Activated naive CD4-positive, alpha-beta T cell (primary cell): ENCODE data around the gene PTBP3.
"Not testable (repeated sequence)": the region's sequence is repeated elsewhere in the genome, so short reads cannot be mapped to it uniquely, and the experiment has no call there.

Source experiments
- DNase-seq, 4 experiments: peaks; one replicate each; lab custom pipeline; 2025; lab: John Stamatoyannopoulos, UW

Gene PTBP3

GRCh38 chr9:112268413-112268812 lies 65.0 kb downstream of the PTBP3 start:
- no peak for DNase-seq

GRCh38 chr9:112267086-112267485 lies 66.3 kb downstream of the PTBP3 start:
- DNase-seq: not testable (repeated sequence)

DNA sequence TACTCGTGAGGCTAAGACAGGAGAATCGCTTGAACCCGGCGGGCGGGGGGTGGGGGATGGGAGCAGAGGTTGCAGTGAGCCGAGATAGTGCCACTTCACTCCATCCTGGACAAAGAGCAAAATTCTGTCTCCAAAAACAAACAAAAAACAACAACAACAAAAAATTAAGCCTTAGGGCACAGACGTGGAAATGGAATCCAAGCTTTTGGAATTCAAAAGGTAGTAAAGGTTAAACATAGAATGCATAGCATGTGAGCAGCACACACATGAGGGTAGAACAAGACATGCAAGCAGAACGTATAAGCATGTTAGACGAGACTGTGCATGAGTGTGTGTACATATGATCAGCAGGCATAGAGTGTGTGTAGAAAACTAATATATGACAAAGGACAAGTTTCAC lies 68.0 kb downstream of the PTBP3 start:
- no peak for DNase-seq

GRCh38 chr9:112262577-112262976 lies 70.8 kb downstream of the PTBP3 start:
- no peak for DNase-seq

- DNase-seq: no peak
Measured at GRCh38 chr9:112261133-112261532, 72.3 kb downstream of the PTBP3 start.

GRCh38 chr9:112258106-112258505 lies 75.3 kb downstream of the PTBP3 start:
- DNase-seq: no peak

DNA sequence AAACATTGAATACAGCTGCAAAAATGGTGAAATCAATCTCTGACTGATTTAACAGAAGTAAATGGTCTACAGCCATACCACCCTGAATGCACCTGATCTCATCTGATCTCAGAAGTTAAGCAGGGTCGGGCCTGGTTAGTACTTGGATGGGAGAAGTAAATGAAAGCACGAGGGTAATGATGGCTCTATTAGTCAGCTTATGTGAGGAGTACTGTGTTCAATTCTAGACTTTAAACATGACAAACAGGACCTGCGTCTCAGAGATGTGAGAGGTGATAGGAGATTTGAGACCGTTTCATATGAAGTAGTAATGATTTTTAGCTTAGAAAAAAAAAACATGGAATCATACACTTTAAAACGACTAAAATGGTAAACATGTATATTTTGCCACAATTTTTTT lies 81.2 kb downstream of the PTBP3 start:
- DNase-seq: no peak

- DNase-seq: no peak
Measured at GRCh38 chr9:112249277-112249676, 84.1 kb downstream of the PTBP3 start.

DNA sequence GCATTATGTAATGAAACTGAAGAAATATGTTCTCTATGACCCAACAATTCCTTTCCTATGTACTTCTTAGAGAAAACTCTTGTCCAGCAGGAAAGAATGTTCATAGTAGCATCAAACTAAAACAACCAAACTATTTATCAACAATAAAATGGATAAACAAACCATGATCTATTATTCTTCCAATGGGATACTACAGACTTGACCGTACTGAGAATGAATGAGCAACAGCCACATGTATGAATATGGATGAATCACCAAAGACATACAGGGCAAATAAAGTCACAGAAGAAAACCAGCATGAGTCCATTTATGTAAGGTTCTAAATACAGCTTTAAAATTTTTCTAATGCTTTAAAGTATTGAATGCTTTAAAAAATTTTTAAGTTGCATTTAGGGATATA lies 84.7 kb downstream of the PTBP3 start:
- no peak for DNase-seq

DNA sequence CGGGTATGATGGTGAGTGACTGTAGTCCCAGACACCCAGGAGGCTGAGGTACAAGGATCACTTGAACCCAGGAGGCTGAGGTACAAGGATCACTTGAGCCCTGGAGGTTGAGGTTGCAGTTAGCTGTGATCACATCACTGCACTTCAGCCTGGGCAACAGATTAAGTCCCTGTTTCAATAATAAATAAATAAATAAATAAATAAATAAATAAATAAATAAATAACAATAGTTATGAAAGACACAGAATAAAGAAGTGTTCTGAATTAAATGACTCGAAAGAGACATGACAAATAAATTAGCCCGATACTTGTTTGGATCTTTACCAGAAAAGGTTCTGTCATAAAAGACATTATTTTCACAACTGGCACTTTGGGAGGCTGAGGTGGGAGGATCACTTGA lies 86.3 kb downstream of the PTBP3 start:
- no peak for DNase-seq

DNA sequence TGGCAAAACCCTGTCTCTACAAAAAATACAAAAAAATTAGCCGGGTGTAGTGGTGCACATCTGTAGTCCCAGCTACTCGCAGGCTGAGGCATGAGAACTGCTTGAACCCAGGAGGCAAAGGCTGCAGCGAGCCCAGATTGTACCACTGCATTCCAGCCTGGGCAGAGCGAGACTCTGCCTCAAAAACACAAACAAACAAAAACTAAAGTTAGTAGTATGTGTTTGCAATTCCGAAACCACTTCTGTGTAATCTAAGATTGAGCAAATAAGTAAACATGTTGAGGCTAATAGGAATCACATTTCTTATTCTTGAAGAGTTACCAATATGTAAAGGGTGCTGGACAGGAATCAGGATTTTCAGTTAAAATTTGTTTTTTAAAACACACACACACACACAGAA lies 88.3 kb downstream of the PTBP3 start:
- DNase-seq: no peak

DNA sequence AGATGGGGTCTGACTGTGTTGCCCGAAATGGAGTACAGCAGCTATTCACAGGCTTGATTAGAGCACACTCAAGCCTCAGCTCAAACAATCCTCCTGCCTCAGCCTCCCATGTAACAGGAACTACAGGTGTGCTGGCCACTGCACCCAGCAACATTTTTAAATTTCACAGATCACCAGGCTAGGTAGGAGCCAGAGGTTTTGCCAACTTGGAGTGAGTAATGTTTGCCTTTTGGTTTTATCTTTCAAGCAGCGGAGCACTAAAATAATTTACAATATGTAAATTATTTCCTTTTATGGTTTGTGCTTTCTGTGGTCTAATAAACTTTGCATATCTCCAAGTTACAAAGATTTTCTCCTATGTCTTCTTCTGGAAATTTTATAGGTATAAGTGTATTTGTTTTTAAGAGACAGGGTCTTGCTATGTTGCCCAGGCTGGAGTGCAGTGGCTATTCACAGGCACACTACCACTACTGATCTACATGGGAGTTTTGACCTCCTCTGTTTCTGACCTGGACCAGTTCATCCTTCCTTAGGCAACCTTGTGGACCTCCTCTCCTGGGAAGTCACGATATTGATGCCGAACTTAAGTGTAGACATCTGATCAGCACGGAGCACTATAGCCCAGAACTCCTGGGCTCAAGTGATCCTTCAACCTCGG lies 91.1 kb downstream of the PTBP3 start:
- DNase-seq: no peak

- DNase-seq: no peak
Measured at GRCh38 chr9:112241491-112241890, 91.9 kb downstream of the PTBP3 start.

DNA sequence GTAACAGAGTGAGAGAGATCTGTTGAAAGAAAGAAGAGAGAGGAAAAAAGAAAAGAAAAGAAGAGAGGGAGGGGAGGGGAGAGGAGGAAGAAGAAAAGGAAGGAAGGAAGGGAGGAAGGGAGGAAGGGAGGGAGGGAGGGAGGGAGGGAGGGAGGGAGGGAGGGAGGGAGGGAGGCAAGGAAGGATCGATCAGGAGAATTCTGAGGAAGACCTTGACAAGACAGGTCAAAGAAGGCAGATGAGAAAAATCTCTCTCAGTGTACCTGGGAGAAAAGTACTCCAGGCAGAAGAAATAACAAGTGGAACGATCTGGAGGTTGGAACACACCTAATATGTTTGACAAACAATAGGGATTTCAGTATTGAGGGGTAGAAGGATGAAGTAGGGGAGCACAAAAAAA lies 93.7 kb downstream of the PTBP3 start:
- no peak for DNase-seq

GRCh38 chr9:112239284-112239683 lies 94.1 kb downstream of the PTBP3 start:
- no peak for DNase-seq

GRCh38 chr9:112234779-112235178 lies 98.6 kb downstream of the PTBP3 start:
- no peak for DNase-seq

- no peak for DNase-seq
Measured at GRCh38 chr9:112233769-112234168, 99.7 kb downstream of the PTBP3 start.

DNA sequence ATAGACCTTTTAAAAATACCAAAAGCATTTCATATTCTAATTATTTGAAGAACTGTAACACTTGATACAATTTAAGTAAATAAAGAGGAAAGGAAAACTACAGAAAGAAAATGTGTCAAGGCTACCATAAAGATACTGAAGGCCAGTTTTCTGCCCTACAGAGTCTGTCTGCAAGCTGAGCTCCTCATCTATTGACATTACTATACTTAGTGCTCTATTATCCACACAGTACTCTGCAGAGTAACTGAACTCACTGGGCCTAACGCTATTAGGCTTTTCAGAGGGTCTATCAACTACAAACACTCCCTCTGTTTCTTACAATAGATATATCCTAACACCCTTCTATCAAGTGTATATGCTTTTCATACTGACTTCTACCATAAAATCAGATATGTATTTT lies 101.2 kb downstream of the PTBP3 start:
- no peak for DNase-seq

DNA sequence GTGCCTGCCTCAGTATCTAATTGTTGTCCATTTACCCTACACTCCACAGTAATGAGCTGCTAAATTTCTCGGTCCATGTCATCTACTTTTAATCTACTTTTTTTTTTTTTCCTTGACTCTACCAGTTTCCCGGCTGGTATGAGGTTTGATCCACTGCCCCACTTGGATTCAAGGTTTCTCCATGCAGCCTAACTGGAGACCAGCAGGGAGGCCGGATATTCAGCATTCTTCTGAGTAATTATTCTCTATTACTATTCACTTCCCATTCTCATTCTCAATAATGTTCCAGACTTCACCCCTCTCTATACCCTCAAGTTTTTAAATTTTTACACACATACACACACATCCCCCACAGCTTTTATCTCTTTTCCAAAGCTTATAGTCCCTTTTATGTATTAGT lies 107.3 kb downstream of the PTBP3 start:
- DNase-seq: no peak

- DNase-seq: no peak
Measured at GRCh38 chr9:112224401-112225289, 108.8 kb downstream of the PTBP3 start.

DNA sequence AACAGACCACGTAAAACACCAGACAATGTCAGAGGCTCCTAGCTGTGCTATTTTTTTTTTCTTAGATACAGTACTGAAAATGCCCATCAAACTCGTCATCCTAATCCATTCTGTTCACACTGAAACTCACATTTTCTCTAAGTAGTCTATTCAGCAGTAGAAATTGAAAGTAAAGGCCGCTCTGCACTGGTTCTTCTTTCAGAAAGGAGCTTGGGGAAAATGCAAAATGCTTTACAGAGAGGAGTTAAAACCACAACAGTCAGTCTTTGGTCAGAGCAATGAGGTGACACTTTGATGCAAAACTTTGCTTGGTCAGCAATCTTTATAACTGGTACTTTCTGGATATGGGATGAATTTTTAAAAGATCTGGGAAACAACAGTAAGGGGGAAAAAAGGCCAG lies 114.5 kb downstream of the PTBP3 start:
- DNase-seq: no peak

- DNase-seq: no peak
Measured at GRCh38 chr9:112212926-112213325, 120.5 kb downstream of the PTBP3 start.

- DNase-seq: no peak
Measured at GRCh38 chr9:112207451-112207850, 126.0 kb downstream of the PTBP3 start.

GRCh38 chr9:112203536-112203935 lies 129.9 kb downstream of the PTBP3 start:
- no peak for DNase-seq
